Stimulated activated CD8-positive, alpha-beta memory T cell treated with anti-CD3 and anti-CD28 coated beads, Interleukin-12 subunit alpha, Interleukin-12 subunit beta, amount 100 ng/mL, for 1 hour (primary cell): ENCODE data around the gene TCF7L2.

ENCODE experiments used
- DNase-seq: peaks from one replicate; pipeline ENCODE4 v3.0.0-alpha.2; 2020; ENCODE audit warnings: low read depth

Gene TCF7L2

GRCh38 chr10:113024930-113025329, 74.9 kb downstream of the TCF7L2 start:
- no peak for DNase-seq

DNA sequence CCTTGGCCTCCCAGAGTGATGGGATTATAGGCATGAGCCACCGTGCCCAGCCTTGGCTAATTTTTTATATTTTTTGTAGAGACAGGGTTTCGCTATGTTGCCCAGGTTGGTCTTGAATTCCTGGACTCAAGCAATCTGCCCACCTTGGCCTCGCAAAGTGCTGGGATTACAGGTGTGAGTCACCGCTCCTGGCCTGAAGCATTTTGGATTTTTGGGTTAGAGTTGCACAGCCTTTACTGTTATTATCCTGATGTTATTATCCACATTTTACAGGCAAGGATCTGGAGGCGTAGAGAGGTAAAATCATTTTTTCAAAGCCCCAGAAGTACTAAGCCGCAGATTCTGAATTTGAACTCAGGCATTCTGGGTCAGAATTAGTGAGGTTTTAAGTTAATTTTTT, 75.4 kb downstream of the TCF7L2 start:
- DNase-seq, result no peak

DNA sequence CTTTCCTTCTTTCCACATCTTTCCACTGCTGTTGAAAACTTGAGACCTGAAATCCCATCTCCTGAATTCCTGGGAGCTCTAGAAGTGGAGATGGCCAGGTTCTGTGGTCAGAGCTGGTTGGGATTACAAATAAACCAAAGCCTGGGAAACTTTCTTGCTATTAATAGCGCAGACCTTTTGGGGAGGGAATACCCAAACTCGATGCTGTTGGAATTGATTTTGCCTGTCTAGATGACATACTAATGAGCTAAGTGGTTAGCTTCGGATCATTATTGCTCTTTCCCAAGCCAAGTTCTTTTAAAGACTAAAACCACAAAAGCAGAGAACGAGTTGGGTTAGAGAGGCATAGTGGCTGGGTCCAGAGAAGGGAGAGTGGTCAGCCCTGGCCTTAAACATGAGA, 76.6 kb downstream of the TCF7L2 start:
- no peak for DNase-seq

GRCh38 chr10:113027230-113027573, 77.2 kb downstream of the TCF7L2 start:
- DNase-seq, result no peak

- DNase-seq, result no peak
Measured at GRCh38 chr10:113027574-113028455, 77.8 kb downstream of the TCF7L2 start.

- DNase-seq, result no peak
Measured at GRCh38 chr10:113028456-113029440, 78.7 kb downstream of the TCF7L2 start.

DNA sequence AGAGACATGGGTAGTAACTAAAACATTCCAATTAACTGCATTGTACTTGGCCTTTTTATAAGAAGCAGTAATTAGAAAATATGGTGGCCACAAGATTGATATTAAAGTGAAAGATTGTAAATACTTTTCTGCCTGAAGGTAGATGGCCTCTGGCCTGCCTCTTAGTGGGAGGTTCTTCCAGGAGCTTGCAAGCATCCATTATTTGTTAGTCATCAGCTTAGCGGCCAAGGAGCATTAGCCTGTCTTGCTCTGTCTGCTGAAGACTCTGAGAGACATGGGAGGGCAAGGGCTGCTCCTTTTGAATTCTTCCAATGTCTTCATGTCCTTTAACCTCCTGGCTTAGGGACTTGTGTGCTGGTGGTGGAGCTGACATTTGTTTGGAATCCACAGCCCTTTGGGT, 80.4 kb downstream of the TCF7L2 start:
- DNase-seq, result no peak

- no peak for DNase-seq
Measured at GRCh38 chr10:113031147-113031546, 81.1 kb downstream of the TCF7L2 start.

DNA sequence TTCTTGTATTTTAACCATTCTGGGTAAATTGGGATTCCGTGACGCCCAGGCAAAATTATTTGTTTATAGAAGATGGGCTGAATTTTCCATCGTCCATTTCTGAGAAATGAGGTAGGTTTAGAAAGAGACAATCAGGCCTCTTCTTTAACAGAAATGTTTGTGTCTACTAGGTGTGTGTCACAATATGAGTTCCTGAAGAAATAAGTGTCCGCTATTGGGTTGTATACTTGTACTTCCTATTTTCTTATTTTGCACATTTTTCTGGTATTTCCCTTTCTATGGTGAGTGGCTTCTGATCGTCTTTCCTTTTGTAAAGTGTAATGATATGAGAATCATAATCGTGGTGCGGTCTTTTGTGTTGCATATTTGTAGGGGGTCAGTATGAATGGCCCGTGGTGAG, 83.9 kb downstream of the TCF7L2 start:
- DNase-seq, result no peak

DNA sequence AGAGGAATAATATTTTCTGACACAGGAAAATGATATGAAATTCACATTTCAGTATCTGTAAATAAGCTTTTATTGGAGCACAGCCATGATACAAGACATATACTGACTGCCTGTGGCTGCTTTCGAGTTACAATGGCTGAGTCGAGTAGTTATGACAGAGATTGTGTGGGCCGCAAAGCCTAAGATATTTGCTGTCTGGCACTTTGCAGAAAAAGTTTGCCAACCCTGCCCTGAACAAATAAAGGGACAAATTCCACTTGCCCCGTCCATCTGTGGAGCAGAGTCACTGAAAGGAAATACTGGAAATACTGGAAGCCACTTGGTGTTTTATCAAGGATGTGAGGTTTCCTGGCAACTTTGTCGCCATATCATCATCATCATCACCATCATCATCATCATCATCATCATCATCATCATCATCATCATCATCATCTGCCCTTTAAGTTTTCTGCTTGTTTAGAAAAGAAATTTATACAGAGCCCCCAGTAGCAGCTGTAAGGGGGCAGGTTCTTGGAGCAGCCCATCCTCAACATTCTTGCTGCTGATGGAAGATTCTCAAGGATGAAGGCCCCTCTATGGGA, 85.8 kb downstream of the TCF7L2 start:
- no peak for DNase-seq

DNA sequence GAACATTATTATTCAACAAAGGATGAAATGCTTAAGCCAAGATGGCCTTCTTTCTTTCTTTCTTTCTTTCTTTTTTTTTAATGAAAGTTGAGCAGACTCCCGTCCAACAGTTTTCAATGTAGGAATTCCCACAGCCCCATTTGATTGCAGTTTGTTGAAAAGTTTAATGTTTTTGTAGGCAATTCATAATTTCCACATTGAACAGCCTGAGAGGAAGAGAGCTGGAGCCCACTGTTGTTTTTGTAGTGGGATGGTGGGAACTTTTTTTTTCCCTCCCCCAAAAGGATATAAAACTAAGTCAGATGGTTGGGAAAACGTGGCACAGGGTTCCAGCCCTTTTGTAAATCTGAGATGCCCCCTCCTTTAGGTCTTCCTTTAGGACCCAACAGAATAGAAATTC, 86.6 kb downstream of the TCF7L2 start:
- no peak for DNase-seq

GRCh38 chr10:113037218-113037617, 87.2 kb downstream of the TCF7L2 start:
- no peak for DNase-seq

DNA sequence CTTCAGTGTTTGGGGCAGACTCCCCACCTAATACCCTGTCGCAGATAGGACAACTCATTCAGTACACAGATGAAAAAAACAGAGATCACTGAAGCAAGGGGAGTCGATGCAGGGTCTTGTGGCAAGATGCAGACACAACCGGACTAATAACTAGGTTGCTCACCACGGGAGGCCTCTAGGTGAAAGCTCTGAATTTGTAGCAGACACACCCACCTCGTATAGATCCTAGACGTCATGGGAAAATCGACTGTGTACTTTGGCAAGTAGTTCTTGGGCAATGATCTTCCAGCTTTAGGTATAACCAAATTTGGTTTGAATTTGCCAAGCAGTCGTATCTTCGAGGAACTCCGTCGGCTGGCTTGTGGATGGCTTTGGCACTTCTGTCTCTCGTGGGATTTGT, 88.1 kb downstream of the TCF7L2 start:
- no peak for DNase-seq

DNA sequence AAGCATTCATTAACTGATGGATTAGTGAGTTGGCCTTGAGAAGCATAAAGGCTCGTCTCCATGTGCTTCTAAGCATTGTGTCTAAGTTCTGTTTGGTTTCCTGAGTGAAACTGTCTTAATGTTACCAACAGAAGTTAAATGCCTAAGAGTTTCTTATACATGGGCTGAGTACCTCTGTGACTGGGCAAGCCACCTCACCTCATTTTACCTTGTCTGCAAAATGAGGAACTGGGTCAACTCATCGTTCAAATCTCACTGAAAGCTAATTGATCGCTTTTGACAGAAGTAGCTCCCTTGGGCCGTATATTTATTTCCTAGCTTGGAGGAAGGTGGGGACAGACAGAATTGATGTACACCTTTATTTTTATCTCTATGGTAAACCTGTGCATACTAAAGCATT, 88.9 kb downstream of the TCF7L2 start:
- DNase-seq, result no peak

DNA sequence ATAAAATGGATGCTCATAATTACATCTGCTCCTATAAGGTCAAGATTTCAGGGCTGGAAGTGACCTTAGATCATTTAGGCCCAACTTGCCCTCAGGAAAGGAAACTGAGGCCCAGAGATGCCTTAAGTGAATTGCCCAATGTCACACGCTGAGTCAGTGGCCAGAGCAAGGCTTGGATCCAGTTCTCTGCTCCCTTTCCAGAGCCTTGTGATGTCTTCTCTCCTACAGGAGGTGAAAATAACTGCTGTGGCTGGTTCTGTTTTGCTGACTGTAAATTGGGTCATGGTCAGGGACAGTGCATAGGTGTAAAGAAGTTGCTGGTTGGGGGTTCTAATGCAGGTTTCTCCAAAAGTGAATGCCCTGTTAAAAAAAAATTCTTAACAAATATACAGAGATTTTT, 91.3 kb downstream of the TCF7L2 start:
- no peak for DNase-seq

DNA sequence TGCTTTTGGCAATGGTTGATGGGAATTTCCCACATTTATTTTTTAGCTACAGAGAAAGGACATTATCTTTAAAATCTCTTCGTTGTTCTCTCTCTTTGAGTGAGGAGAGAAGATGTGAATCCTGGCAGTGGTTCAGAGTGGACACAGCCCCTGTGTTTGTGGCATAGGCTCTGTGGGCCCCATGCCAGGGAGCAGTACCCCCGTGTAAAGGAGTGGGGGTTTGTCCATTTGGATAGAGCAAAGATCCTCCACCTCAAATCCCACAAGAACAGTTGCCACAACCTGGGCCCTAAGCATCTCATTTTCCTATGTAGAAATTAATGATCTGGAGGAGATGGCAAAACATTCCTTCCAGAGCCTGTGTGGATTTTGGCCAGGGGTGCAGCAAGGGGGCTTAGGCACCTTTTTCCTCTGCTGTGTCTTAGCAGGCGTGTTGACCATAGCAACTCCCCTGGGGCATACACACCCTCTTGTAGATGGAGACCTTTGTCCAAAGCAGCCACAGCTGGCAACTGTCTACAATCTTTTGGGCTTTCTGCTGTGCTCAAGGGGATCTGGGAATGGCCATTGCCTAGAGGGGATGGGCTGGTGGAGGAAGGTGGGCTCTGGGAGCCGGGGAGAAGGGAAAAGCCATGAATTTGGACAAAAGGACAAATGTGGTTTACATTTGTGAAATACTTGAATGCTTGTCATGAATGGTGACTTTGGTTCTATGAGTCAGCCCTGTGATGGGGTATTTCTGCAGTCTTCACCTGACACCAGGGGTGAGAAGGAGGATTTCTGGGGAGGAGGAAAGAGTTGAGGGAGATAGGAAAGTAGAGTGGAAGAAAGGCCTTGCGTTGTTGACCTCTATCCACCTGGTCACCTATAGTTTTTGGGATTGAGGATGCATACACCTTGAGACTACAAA, 92.0 kb downstream of the TCF7L2 start:
- DNase-seq, result no peak

GRCh38 chr10:113042868-113043267, 92.8 kb downstream of the TCF7L2 start:
- DNase-seq, result no peak

GRCh38 chr10:113044016-113044755, 94.1 kb downstream of the TCF7L2 start:
- DNase-seq, result no peak

GRCh38 chr10:113045147-113046055, 95.4 kb downstream of the TCF7L2 start:
- DNase-seq, result no peak

GRCh38 chr10:113047151-113047550, 97.1 kb downstream of the TCF7L2 start:
- DNase-seq, result no peak
